Gastrocnemius medialis (tissue), 4 donors: Measurements from ENCODE around the gene LRIG3. TPM values are rescaled to one million over a fixed set of nuclear protein-coding genes. Genes with fewer than 3 reads are reported as not detected.
"Not testable (repeated sequence)": the region's sequence is repeated elsewhere in the genome, so short reads cannot be mapped to it uniquely, and the experiment has no call there.

Source experiments
- ATAC-seq, 2 donors: fragments of 150-250 bp; one replicate each; pipeline ENCODE4 v1.9.1; 2016
- DNase-seq, 2 donors: peaks; one replicate each; pipeline ENCODE4 v3.0.0-alpha.2; 2019
- H3K27ac ChIP-seq, 4 donors: fragments of 200-600 bp; sonication (generic); 1 replicate in 1 of 4; 2 replicates in 3 of 4; pipeline ENCODE4 v1.5.1; 2016 to 2018; ENCODE audit warnings: mild to moderate bottlenecking in 2 of 4, moderate library complexity in 1 of 4
- H3K27me3 ChIP-seq, 3 donors: fragments of 200-600 bp; sonication (generic) in 2 of 3; 1 replicate in 1 of 3; 2 replicates in 2 of 3; pipeline versions ENCODE4 v1.5.1 to v1.6.0; 2016 to 2019; ENCODE audit warnings: mild to moderate bottlenecking in 1 of 3, moderate library complexity in 1 of 3
- H3K36me3 ChIP-seq, 2 donors: fragments of 200-600 bp; sonication (generic) in 1 of 2; one replicate each; pipeline ENCODE4 v1.5.1; 2017 to 2018
- H3K4me1 ChIP-seq, 2 donors: fragments of 200-600 bp; sonication (generic) in 1 of 2; one replicate each; pipeline ENCODE4 v1.5.1; 2016 to 2017; ENCODE audit warnings: mild to moderate bottlenecking in 2 of 2
- H3K4me3 ChIP-seq, 4 donors: fragments of 200-600 bp; sonication (generic) in 3 of 4; 1 replicate in 1 of 4; 2 replicates in 3 of 4; pipeline ENCODE4 v1.5.1; 2016 to 2019; ENCODE audit warnings: mild to moderate bottlenecking in 2 of 4
- H3K9me3 ChIP-seq, 3 donors: fragments of 200-600 bp; sonication (generic) in 2 of 3; 1 replicate in 1 of 3; 2 replicates in 2 of 3; pipeline ENCODE4 v1.5.1; 2016 to 2019
- CTCF ChIP-seq, 5 experiments: fragments of 450-650 bp in 3 of 5; fragments of 200-600 bp in 2 of 5; sonication (generic) in 2 of 5; IDR thresholded peaks in 4 of 5; conservative IDR thresholded peaks in 1 of 5; 1 replicate in 4 of 5; 2 replicates in 1 of 5; pipeline ENCODE4 v1.5.1; 2016 to 2019; ENCODE audit warnings: antibody characterized with exemption in 5 of 5, mild to moderate bottlenecking in 3 of 5, moderate library complexity in 3 of 5
- POLR2A ChIP-seq, 2 donors: fragments of 450-650 bp; IDR thresholded peaks; one replicate each; pipeline ENCODE4 v1.6.1; 2017; ENCODE audit warnings: antibody characterized with exemption in 2 of 2, mild to moderate bottlenecking in 2 of 2, moderate library complexity in 2 of 2
- in situ Hi-C, 4 donors: fragments of 200-750 bp; cut with MboI; loops; one replicate each; pipeline versions ENCODE4 v1.15.0 to v1.8.0; 2017; ENCODE audit warnings: low sequenced_read_pairs in 4 of 4
- intact Hi-C: fragments of 100-400 bp; cut with DNase I; formaldehyde crosslinking; loops from one replicate; pipeline ENCODE4 v1.15.1; 2023; ENCODE audit warnings: low total_unique reads
- total RNA-seq, 4 donors: library from RNA; depleted of rRNA; stranded (reverse); fragments of >200 nt; gene quantifications; one replicate each; pipeline versions ENCODE4 v1.1.0 to v1.2.3, GENCODE V29; 2016

LRIG3 gene
- total RNA-seq, 4 donors from 2014 or later: 4.7 to 14.7 (median 7.7) TPM

- Histone ChIP-seq H3K36me3 (peaks cover 0 to 4% of the 10 kb centered on the region in 2 donors), H3K4me3 (peak overlapping the region in 3 of 4 donors; percentile 30 to 96 (median 91)), H3K27me3 (no peaks in the 10 kb centered on the region), H3K4me1 (peaks cover 39 to 46% of the 10 kb centered on the region in 2 donors), H3K27ac (peak overlapping the region in 2 of 4 donors; percentile 91 to 95), H3K9me3 (no peaks in the 10 kb centered on the region)
- in situ Hi-C loops (no loop called here), intact Hi-C loops (loop anchor here (10.0 kb wide), 1 partner anchor 470 kb away; no protein-coding TSS in a partner anchor)
- no peak for ATAC-seq
- no peak for DNase-seq
- TF ChIP-seq CTCF (IDR thresholded peaks at IDR 0.05 in 4 of 5, conservative IDR thresholded peaks at IDR 0.05 in 1 of 5): no peak
- TF ChIP-seq POLR2A (IDR thresholded peaks at IDR 0.05): no peak
Observed at GRCh38 chr12:58915037-58915436, 5.3 kb downstream of the LRIG3 start.

GRCh38 chr12:58914457-58914856 is 5.8 kb downstream of the LRIG3 start:
- in situ Hi-C loops (no loop called here), intact Hi-C loops (loop anchor here (10.0 kb wide), 1 partner anchor 470 kb away; no protein-coding TSS in a partner anchor)
- ATAC-seq: no peak
- no peak for DNase-seq
- Histone ChIP-seq H3K27me3 (no peaks in the 10 kb centered on the region), H3K4me1 (peaks cover 39 to 50% of the 10 kb centered on the region in 2 donors), H3K27ac (peak overlapping the region in 1 of 4 donors; percentile 14), H3K9me3 (no peaks in the 10 kb centered on the region), H3K4me3 (no peak overlapping the region), H3K36me3 (peaks cover 0 to 4% of the 10 kb centered on the region in 2 donors)
- TF ChIP-seq POLR2A (IDR thresholded peaks at IDR 0.05) (no peak), CTCF (IDR thresholded peaks at IDR 0.05 in 4 of 5, conservative IDR thresholded peaks at IDR 0.05 in 1 of 5) (no peak)

GRCh38 chr12:58907391-58907790 is 12.9 kb downstream of the LRIG3 start:
- intact Hi-C loops: no loop called here
- in situ Hi-C loops: no loop called here
- ATAC-seq (no peak), DNase-seq (no peak)
- Histone ChIP-seq H3K27me3 (no peaks in the 10 kb centered on the region), H3K36me3 (no peaks in the 10 kb centered on the region), H3K9me3 (no peaks in the 10 kb centered on the region), H3K4me1 (peaks cover 0 to 15% of the 10 kb centered on the region in 2 donors), H3K27ac (no peak overlapping the region), H3K4me3 (no peak overlapping the region)
- no peak for TF ChIP-seq CTCF (IDR thresholded peaks at IDR 0.05 in 4 of 5, conservative IDR thresholded peaks at IDR 0.05 in 1 of 5)
- no peak for TF ChIP-seq POLR2A (IDR thresholded peaks at IDR 0.05)

GRCh38 chr12:58906917-58907316 is 13.4 kb downstream of the LRIG3 start:
- H3K9me3 ChIP-seq: no peaks in the 10 kb centered on the region
- no peak overlapping the region for H3K27ac ChIP-seq
- no peak for DNase-seq
- intact Hi-C loops (no loop called here), in situ Hi-C loops (no loop called here)
- peaks cover 0 to 14% of the 10 kb centered on the region in 2 donors for H3K4me1 ChIP-seq
- H3K4me3 ChIP-seq: no peak overlapping the region
- no peaks in the 10 kb centered on the region for H3K36me3 ChIP-seq
- TF ChIP-seq CTCF (IDR thresholded peaks at IDR 0.05 in 4 of 5, conservative IDR thresholded peaks at IDR 0.05 in 1 of 5) (no peak), POLR2A (IDR thresholded peaks at IDR 0.05) (no peak)
- H3K27me3 ChIP-seq: no peaks in the 10 kb centered on the region
- ATAC-seq: no peak

GRCh38 chr12:58905422-58905821 is 14.9 kb downstream of the LRIG3 start:
- TF ChIP-seq CTCF (IDR thresholded peaks at IDR 0.05 in 4 of 5, conservative IDR thresholded peaks at IDR 0.05 in 1 of 5): no peak
- no peak for TF ChIP-seq POLR2A (IDR thresholded peaks at IDR 0.05)
- DNase-seq (no peak), ATAC-seq (no peak)
- H3K9me3 ChIP-seq: no peaks in the 10 kb centered on the region
- no peak overlapping the region for H3K4me3 ChIP-seq
- no peaks in the 10 kb centered on the region for H3K27me3 ChIP-seq
- in situ Hi-C loops: no loop called here
- H3K27ac ChIP-seq: no peak overlapping the region
- H3K36me3 ChIP-seq: no peaks in the 10 kb centered on the region
- H3K4me1 ChIP-seq: peaks cover 0 to 11% of the 10 kb centered on the region in 2 donors
- intact Hi-C loops: no loop called here

GRCh38 chr12:58902726-58903125 is 17.6 kb downstream of the LRIG3 start:
- H3K36me3 ChIP-seq, ATAC-seq, H3K27ac ChIP-seq, intact Hi-C loops, H3K9me3 ChIP-seq, DNase-seq, H3K4me3 ChIP-seq, H3K27me3 ChIP-seq, H3K4me1 ChIP-seq, in situ Hi-C loops: not testable (repeated sequence)
